ENCODE measurements around the gene RPS28.

- TF ChIP-seq CTCF (IDR thresholded peaks at IDR 0.05), result no peak
- TF ChIP-seq POLR2A (IDR thresholded peaks at IDR 0.05), result no peak
These were observed 2.5 kb downstream of the RPS28 start for GRCh38 chr19:8323781-8324185.
